OCI-LY1 (cell line): Measurements from ENCODE around the gene GRHL1.

Experiments
- H2AFZ ChIP-seq: fragments of 200-600 bp; sonication (generic), shearing (Covaris generic); 2 replicates; pipeline ENCODE4 v1.6.0; 2014; ENCODE audit warnings: antibody characterized with exemption, mild to moderate bottlenecking, low read length
- H3F3A ChIP-seq: fragments of 200-600 bp; sonication (generic), shearing (Covaris generic); 2 replicates; pipeline ENCODE4 v1.6.0; 2014; ENCODE audit warnings: mild to moderate bottlenecking, antibody characterized with exemption, low read length, moderate library complexity; ENCODE audit not compliant: insufficient read depth
- H3K27ac ChIP-seq: fragments of 200-600 bp; sonication (generic); 2 replicates; pipeline ENCODE4 v1.5.1; 2014; ENCODE audit warnings: low read length, mixed run types, mild to moderate bottlenecking, low read depth; ENCODE audit not compliant: poor library complexity, severe bottlenecking
- H3K27me3 ChIP-seq: fragments of 200-600 bp; sonication (generic); 2 replicates; pipeline ENCODE4 v1.6.0; 2014; ENCODE audit warnings: antibody characterized with exemption, mild to moderate bottlenecking, low read length, moderate library complexity; ENCODE audit not compliant: insufficient read depth
- H3K36me3 ChIP-seq: fragments of 200-600 bp; sonication (generic); 2 replicates; pipeline ENCODE4 v1.6.1; 2014; ENCODE audit warnings: mild to moderate bottlenecking, antibody characterized with exemption, low read length, moderate library complexity, mixed read lengths; ENCODE audit not compliant: insufficient read depth
- H3K4me1 ChIP-seq: fragments of 200-600 bp; sonication (generic); 2 replicates; pipeline ENCODE4 v1.5.1; 2014; ENCODE audit warnings: mild to moderate bottlenecking, low read length, moderate library complexity; ENCODE audit not compliant: insufficient read depth, severe bottlenecking
- H3K4me2 ChIP-seq: fragments of 200-600 bp; sonication (generic), shearing (Covaris generic); 2 replicates; pipeline ENCODE4 v1.6.1; 2014; ENCODE audit warnings: low read length
- H3K4me3 ChIP-seq: fragments of 200-600 bp; sonication (generic); 2 replicates; pipeline ENCODE4 v1.5.1; 2014; ENCODE audit warnings: low read length, low read depth, mild to moderate bottlenecking, mixed read lengths; ENCODE audit not compliant: poor library complexity, severe bottlenecking
- H3K79me2 ChIP-seq: fragments of 200-600 bp; shearing (Covaris generic); 2 replicates; pipeline ENCODE4 v1.6.1; 2016; ENCODE audit warnings: mixed run types, low read length, mixed read lengths; ENCODE audit not compliant: insufficient read depth
- H3K9ac ChIP-seq: fragments of 200-600 bp; sonication (generic), shearing (Covaris generic); 2 replicates; pipeline ENCODE4 v1.6.1; 2014; ENCODE audit warnings: mild to moderate bottlenecking, low read length, mixed read lengths
- H3K9me2 ChIP-seq: fragments of 200-600 bp; sonication (generic), shearing (Covaris generic); 2 replicates; pipeline ENCODE4 v1.6.1; 2014; ENCODE audit warnings: low read depth, mild to moderate bottlenecking, low read length, mixed read lengths
- H3K9me3 ChIP-seq: fragments of 200-600 bp; shearing (Covaris generic); 2 replicates; pipeline ENCODE4 v1.6.1; 2014; ENCODE audit warnings: low read length, mixed read lengths
- H4K20me1 ChIP-seq: fragments of 200-600 bp; sonication (generic), shearing (Covaris generic); 2 replicates; pipeline ENCODE4 v1.6.0; 2016; ENCODE audit warnings: mild to moderate bottlenecking, low read length; ENCODE audit not compliant: insufficient read depth
- EZH2 ChIP-seq: fragments of 200-600 bp; sonication (generic), shearing (Covaris generic); IDR thresholded peaks from 2 replicates; pipeline ENCODE4 v1.8.0; 2017; ENCODE audit warnings: borderline replicate concordance, mixed run types, mild to moderate bottlenecking, antibody characterized with exemption, low read length, moderate library complexity, mixed read lengths
- TF ChIP-seq, protein P1 (sequence below): fragments of 200-600 bp; sonication (generic), shearing (Covaris generic); IDR thresholded peaks from 2 replicates; pipeline ENCODE4 v1.5.1; 2017; ENCODE audit warnings: mild to moderate bottlenecking, antibody characterized with exemption, low read length, moderate library complexity, mixed read lengths

The GRHL1 gene

DNA sequence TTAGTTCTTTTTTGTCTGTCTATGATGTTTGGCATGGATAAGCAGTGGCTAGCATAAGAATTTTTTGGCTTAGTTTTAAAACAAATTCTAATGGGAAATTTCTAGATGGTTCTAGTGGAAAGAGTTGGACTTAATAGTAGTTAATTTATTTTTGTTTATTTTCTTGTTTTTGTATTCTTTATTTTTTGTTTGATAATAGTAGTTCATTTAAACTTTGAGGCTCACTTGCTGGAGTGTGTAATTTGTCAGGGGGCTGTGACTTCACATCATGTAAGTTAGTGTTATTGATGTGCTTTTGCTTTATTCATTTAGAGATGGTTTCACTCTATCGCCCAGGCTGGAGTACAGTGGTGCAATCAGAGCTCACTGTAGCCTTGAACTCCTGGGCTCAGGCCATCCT lies 48.2 kb downstream of the GRHL1 start:
- Histone ChIP-seq H3K4me1 (no peaks in the 10 kb centered on the region), H3K9me3 (no peaks in the 10 kb centered on the region), H2AFZ (no peak overlapping the region), H3K27me3 (no peaks in the 10 kb centered on the region), H3K4me2 (no peak overlapping the region), H3K9me2 (no peaks in the 10 kb centered on the region), H3F3A (no peaks in the 10 kb centered on the region), H3K4me3 (no peak overlapping the region), H3K79me2 (no peaks in the 10 kb centered on the region), H3K9ac (no peak overlapping the region), H4K20me1 (no peaks in the 10 kb centered on the region), H3K27ac (no peak overlapping the region), H3K36me3 (peaks cover 13% of the 10 kb centered on the region)
- no peak for TF ChIP-seq EZH2
- TF ChIP-seq, protein P1, sequence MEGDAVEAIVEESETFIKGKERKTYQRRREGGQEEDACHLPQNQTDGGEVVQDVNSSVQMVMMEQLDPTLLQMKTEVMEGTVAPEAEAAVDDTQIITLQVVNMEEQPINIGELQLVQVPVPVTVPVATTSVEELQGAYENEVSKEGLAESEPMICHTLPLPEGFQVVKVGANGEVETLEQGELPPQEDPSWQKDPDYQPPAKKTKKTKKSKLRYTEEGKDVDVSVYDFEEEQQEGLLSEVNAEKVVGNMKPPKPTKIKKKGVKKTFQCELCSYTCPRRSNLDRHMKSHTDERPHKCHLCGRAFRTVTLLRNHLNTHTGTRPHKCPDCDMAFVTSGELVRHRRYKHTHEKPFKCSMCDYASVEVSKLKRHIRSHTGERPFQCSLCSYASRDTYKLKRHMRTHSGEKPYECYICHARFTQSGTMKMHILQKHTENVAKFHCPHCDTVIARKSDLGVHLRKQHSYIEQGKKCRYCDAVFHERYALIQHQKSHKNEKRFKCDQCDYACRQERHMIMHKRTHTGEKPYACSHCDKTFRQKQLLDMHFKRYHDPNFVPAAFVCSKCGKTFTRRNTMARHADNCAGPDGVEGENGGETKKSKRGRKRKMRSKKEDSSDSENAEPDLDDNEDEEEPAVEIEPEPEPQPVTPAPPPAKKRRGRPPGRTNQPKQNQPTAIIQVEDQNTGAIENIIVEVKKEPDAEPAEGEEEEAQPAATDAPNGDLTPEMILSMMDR, result no peak

GRCh38 chr2:10000541-10000940 lies 49.0 kb downstream of the GRHL1 start:
- Histone ChIP-seq H3K9me2 (no peaks in the 10 kb centered on the region), H3K36me3 (peaks cover 13% of the 10 kb centered on the region), H4K20me1 (no peaks in the 10 kb centered on the region), H2AFZ (no peak overlapping the region), H3K9ac (no peak overlapping the region), H3K4me1 (no peaks in the 10 kb centered on the region), H3K79me2 (no peaks in the 10 kb centered on the region), H3K27me3 (no peaks in the 10 kb centered on the region), H3K4me3 (no peak overlapping the region), H3F3A (no peaks in the 10 kb centered on the region), H3K9me3 (no peaks in the 10 kb centered on the region), H3K4me2 (no peak overlapping the region), H3K27ac (no peak overlapping the region)
- no peak for TF ChIP-seq EZH2
- TF ChIP-seq, protein P1, result no peak

GRCh38 chr2:10001586-10001985 lies 50.1 kb downstream of the GRHL1 start:
- no peaks in the 10 kb centered on the region for H3F3A ChIP-seq
- TF ChIP-seq, protein P1, result no peak
- TF ChIP-seq EZH2, result no peak
- H3K9me3 ChIP-seq, result no peaks in the 10 kb centered on the region
- no peaks in the 10 kb centered on the region for H3K79me2 ChIP-seq
- no peak overlapping the region for H3K4me3 ChIP-seq
- H3K27me3 ChIP-seq, result no peaks in the 10 kb centered on the region
- peaks cover 13% of the 10 kb centered on the region for H3K36me3 ChIP-seq
- no peaks in the 10 kb centered on the region for H3K9me2 ChIP-seq
- no peak overlapping the region for H3K4me2 ChIP-seq
- no peaks in the 10 kb centered on the region for H4K20me1 ChIP-seq
- no peak overlapping the region for H2AFZ ChIP-seq
- H3K27ac ChIP-seq, result no peak overlapping the region
- no peak overlapping the region for H3K9ac ChIP-seq
- no peaks in the 10 kb centered on the region for H3K4me1 ChIP-seq
